Adrenal gland (tissue), 19 donors: ENCODE data around the gene OR52B6. TPM values are rescaled to one million over a fixed set of nuclear protein-coding genes. Genes with fewer than 3 reads are reported as not detected.

ENCODE experiments used
- DNase-seq, 7 donors: peaks; one replicate each; pipeline ENCODE4 v3.0.0-alpha.2; 2019 to 2020
- H3K27ac ChIP-seq, 5 donors: fragments of 200-600 bp; sonication (generic) in 4 of 5; 1 replicate in 3 of 5; 2 replicates in 2 of 5; pipeline versions ENCODE4 v1.5.1 to v1.8.0; 2016 to 2020; ENCODE audit warnings: mild to moderate bottlenecking in 1 of 5
- H3K27me3 ChIP-seq: fragments of 200-600 bp; 2 replicates; pipeline ENCODE4 v1.8.0; 2021
- H3K36me3 ChIP-seq, 2 donors: fragments of 200-600 bp; replicated peaks in 1 of 2; 1 replicate in 1 of 2; 2 replicates in 1 of 2; pipeline versions ENCODE4 v1.5.1 to v1.8.0; 2018 to 2022
- H3K4me1 ChIP-seq, 2 donors: fragments of 200-600 bp; replicated peaks in 1 of 2; 1 replicate in 1 of 2; 2 replicates in 1 of 2; pipeline versions ENCODE4 v1.5.1 to v1.8.0; 2018 to 2021
- H3K4me3 ChIP-seq, 4 donors: fragments of 200-600 bp; sonication (generic) in 3 of 4; one replicate each; pipeline ENCODE4 v1.5.1; 2016 to 2018
- H3K9me3 ChIP-seq, 3 donors: fragments of 200-600 bp; sonication (generic) in 1 of 3; replicated peaks in 1 of 3; 1 replicate in 2 of 3; 2 replicates in 1 of 3; pipeline versions ENCODE4 v1.5.1 to v1.8.0; 2016 to 2021
- CTCF ChIP-seq, 6 experiments: fragments of 450-650 bp in 4 of 6; fragments of 200-600 bp in 2 of 6; sonication (generic) in 1 of 6; IDR thresholded peaks; 1 replicate in 5 of 6; 2 replicates in 1 of 6; pipeline versions ENCODE4 v1.5.1 to v1.8.0; 2016 to 2021; ENCODE audit warnings: antibody characterized with exemption in 6 of 6, mild to moderate bottlenecking in 2 of 6, moderate library complexity in 1 of 6
- POLR2A ChIP-seq, 2 donors: fragments of 450-650 bp; IDR thresholded peaks; one replicate each; pipeline ENCODE4 v1.6.1; 2017; ENCODE audit warnings: antibody characterized with exemption in 2 of 2, mild to moderate bottlenecking in 2 of 2, moderate library complexity in 1 of 2
- WGBS, 4 donors: extraction: QIAGEN DNeasy Blood & Tissue Kit in 2 of 4; methylation state at CpG; one replicate each; pipeline versions ENCODE4 v1.1.5 to v1.1.7; 2013 to 2017; 5-methylcytosine and 5-hydroxymethylcytosine counted together
- intact Hi-C, 2 donors: fragments of 100-400 bp; cut with DNase I; formaldehyde crosslinking; loops; one replicate each; pipeline versions ENCODE4 v1.14.1 to v1.15.0; 2022 to 2023
- long read RNA-seq, 10 donors: library from polyadenylated mRNA in 3 of 10; unstranded in 2 of 10; stranded (forward) in 1 of 10; transcript quantifications; one replicate each; pipeline ENCODE4 v2.0.0 and lab custom pipeline, GENCODE V29; 2021 to 2026
- polyA plus RNA-seq, 3 donors: library from polyadenylated mRNA; stranded (reverse); fragments of 200-250 nt in 2 of 3; fragments of 350-450 nt in 1 of 3; fragmentation: Illumina TruSeq in 1 of 3; extraction: RNeasy Lipid Tissue Mini Kit (QIAGEN cat#74804) in 1 of 3; gene quantifications; one replicate each; pipeline ENCODE4 v1.2.3, GENCODE V29; 2013 to 2014
- total RNA-seq, 9 donors: library from RNA; depleted of rRNA in 4 of 9; stranded (reverse); fragments of >200 nt in 4 of 9; fragments of 120-200 nt in 1 of 9; fragmentation: NEBNext Ultra II Directional in 1 of 9; extraction: Animal tissue kit (Norgen Biotek cat#: 25700) in 1 of 9; gene quantifications; one replicate each; pipeline versions ENCODE4 v1.1.0 to v1.2.4, GENCODE V29; 2013 to 2023
- donor health status: healthy with polysubstance abuse.
- donor health status: Bipolar disorder and iron deficiency.
- donor health status: DM: yes; HTN: yes; CAD: no.
- donor health status: DM: no; HTN: no; CAD: no.
- donor health status: DM: no; HTN: no; CAD: no.
- donor health status: DM: yes; HTN: yes; CAD: no.

OR52B6 gene, protein sequence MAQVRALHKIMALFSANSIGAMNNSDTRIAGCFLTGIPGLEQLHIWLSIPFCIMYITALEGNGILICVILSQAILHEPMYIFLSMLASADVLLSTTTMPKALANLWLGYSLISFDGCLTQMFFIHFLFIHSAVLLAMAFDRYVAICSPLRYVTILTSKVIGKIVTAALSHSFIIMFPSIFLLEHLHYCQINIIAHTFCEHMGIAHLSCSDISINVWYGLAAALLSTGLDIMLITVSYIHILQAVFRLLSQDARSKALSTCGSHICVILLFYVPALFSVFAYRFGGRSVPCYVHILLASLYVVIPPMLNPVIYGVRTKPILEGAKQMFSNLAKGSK
- not detected for total RNA-seq
- not detected for polyA plus RNA-seq
- long read RNA-seq, donor 1 = 0 reads
- long read RNA-seq, donor 2 = 0 reads
- long read RNA-seq, donor 3 = 0 reads
- long read RNA-seq, donor 4 = 0 reads
- long read RNA-seq, donor 5 = 0 reads
- long read RNA-seq, donor 6 = 0 reads
- long read RNA-seq, donor 7 = 0 reads
- long read RNA-seq, donor 8 = 0 reads
- long read RNA-seq, donor 9 = 0 reads
- long read RNA-seq, donor 10 = 0 reads

DNA sequence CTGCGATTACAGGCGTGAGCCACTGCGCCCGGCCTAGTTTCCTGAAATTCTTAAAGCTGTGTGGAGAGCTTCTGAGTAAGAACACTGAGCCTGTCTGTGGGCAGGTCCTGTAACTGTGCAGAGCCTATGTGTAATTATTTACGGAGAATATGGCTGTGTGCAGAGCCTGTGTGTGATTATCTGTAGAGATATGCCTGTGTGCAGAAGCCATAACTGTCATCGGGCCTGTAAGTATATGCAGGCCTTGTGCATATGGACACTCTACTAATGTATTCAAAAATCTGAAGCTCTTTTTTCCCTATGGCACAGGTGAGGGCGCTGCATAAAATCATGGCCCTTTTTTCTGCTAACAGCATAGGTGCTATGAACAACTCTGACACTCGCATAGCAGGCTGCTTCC, at the start of gene OR52B6:
TSS of gene OR52B6 (plus strand) at position 301 of the 400 bp plus-strand sequence. CDS start at position 301, 0 bp downstream.
- Histone ChIP-seq H3K9me3 (no peaks in the 10 kb centered on the region), H3K4me1 (no peaks in the 10 kb centered on the region), H3K27ac (no peak within 1 kb of the TSS), H3K36me3 (no peaks in the 10 kb centered on the region), H3K27me3 (no peaks in the 10 kb centered on the region), H3K4me3 (no peak within 1 kb of the TSS)
- intact Hi-C loops = no loop called here
- no peak for TF ChIP-seq POLR2A (IDR thresholded peaks at IDR 0.05)
- TF ChIP-seq CTCF (IDR thresholded peaks at IDR 0.05) = no peak
- no peak for DNase-seq
- WGBS, 4 donors = 84 to 95% (median 91%) methylated on average over 8 of the region's 8 CpGs

GRCh38 chr11:5531053-5531831, 49.4 kb upstream of the OR52B6 start:
- WGBS, 4 donors = 48 to 65% (median 53%) methylated on average over 2 of the region's 2 CpGs
- no peaks in the 10 kb centered on the region for H3K36me3 ChIP-seq
- H3K27me3 ChIP-seq = no peaks in the 10 kb centered on the region
- no peak overlapping the region for H3K27ac ChIP-seq
- H3K9me3 ChIP-seq = no peaks in the 10 kb centered on the region
- DNase-seq = no peak
- H3K4me3 ChIP-seq = no peak overlapping the region
- no peaks in the 10 kb centered on the region for H3K4me1 ChIP-seq
- TF ChIP-seq POLR2A (IDR thresholded peaks at IDR 0.05) (no peak), CTCF (IDR thresholded peaks at IDR 0.05) (no peak)
- intact Hi-C loops = no loop called here

DNA sequence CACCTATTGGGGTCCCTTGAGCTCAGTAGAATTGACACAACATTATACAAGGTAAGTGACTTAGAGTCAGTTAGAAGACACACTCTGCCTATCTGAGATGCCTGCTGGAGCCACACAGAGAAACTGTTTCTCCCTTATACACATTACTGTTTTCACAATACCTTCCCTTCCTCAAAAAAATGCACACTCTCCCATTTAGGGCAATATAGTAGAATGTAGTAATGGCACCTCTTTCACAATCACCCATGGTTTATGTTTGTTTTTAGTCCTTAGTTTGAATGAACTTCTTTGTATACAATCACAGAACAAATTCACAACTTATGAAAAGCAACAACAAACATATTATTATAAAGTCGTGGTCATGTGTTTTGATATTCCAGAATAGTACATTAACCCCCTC, 46.6 kb upstream of the OR52B6 start:
- intact Hi-C loops = no loop called here
- H3K36me3 ChIP-seq = no peaks in the 10 kb centered on the region
- no peaks in the 10 kb centered on the region for H3K27me3 ChIP-seq
- no peaks in the 10 kb centered on the region for H3K9me3 ChIP-seq
- H3K27ac ChIP-seq = no peak overlapping the region
- WGBS, 4 donors = 57 to 72% (median 64%) methylated on average over 1 of the region's 1 CpG
- DNase-seq = no peak
- H3K4me1 ChIP-seq = no peaks in the 10 kb centered on the region
- TF ChIP-seq POLR2A (IDR thresholded peaks at IDR 0.05) = no peak
- no peak for TF ChIP-seq CTCF (IDR thresholded peaks at IDR 0.05)
- H3K4me3 ChIP-seq = no peak overlapping the region

DNA sequence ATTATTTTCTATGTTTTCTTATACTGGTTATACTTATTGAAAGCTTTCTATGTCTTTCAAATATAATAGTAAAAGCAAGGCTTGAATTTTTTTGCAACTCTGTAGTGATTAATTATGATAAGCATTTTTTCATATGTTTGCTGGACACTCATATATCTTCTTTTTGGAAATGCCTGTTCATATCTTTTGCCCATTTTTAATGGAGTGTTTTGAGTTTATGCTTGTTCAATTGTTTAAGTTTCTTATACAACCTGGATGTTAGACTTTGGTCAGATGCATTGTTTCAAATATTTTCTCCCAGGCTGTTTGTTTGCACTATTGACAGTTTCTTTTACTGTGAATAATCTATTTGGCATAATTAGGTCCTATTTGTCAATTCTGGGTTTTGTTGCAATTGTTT, 44.2 kb upstream of the OR52B6 start:
- intact Hi-C loops = no loop called here
- Histone ChIP-seq H3K9me3 (no peaks in the 10 kb centered on the region), H3K27ac (no peak overlapping the region), H3K4me3 (no peak overlapping the region), H3K36me3 (no peaks in the 10 kb centered on the region), H3K27me3 (no peaks in the 10 kb centered on the region), H3K4me1 (no peaks in the 10 kb centered on the region)
- TF ChIP-seq POLR2A (IDR thresholded peaks at IDR 0.05) = no peak
- no peak for TF ChIP-seq CTCF (IDR thresholded peaks at IDR 0.05)
- DNase-seq = no peak
